AG04449 (cell line): Measurements from ENCODE around the gene COPA.

Experiments
- CTCF ChIA-PET: fragments of 350-600 bp; formaldehyde crosslinking; extraction: SDS; loops from one replicate; lab custom pipeline; 2021; ENCODE audit warnings: antibody characterized with exemption; lab: Yijun Ruan, JAX
- POLR2A ChIA-PET: fragments of 400-600, 350-600 bp; formaldehyde crosslinking; extraction: SDS; loops from one replicate; lab custom pipeline; 2020; ENCODE audit warnings: antibody characterized with exemption, inconsistent platforms; lab: Yijun Ruan, JAX
- DNase-seq: peaks from one replicate; pipeline ENCODE4 v3.0.0-alpha.2; 2010; ENCODE audit warnings: low read depth, low spot score
- H3K4me3 ChIP-seq: 2 replicates; pipeline ENCODE4 v1.5.1; 2011; ENCODE audit warnings: low read depth, mild to moderate bottlenecking, control low read depth, low read length
- CTCF ChIP-seq: IDR thresholded peaks from one replicate; pipeline ENCODE4 v1.5.1; 2011; ENCODE audit warnings: mild to moderate bottlenecking, moderate library complexity, low read length, control low read depth, inconsistent platforms; ENCODE audit not compliant: insufficient read depth; ENCODE audit errors: missing control alignments

COPA gene

GRCh38 chr1:160346958-160347357 lies 3.9 kb upstream of the COPA start:
- no peak overlapping the region for H3K4me3 ChIP-seq
- no peak for TF ChIP-seq CTCF
- DNase-seq = no peak
- CTCF ChIA-PET = interaction anchor here (0.8 to 1.8 kb wide), 5 partner anchors 8 to 153 kb away, joined by 3 to 11 read pairs (median 3); no protein-coding TSS in a partner anchor
- POLR2A ChIA-PET = no interaction called here

- CTCF ChIA-PET = interaction anchor here (0.8 to 1.8 kb wide), 5 partner anchors 9 to 153 kb away, joined by 3 to 11 read pairs (median 3); no protein-coding TSS in a partner anchor
- POLR2A ChIA-PET = no interaction called here
- H3K4me3 ChIP-seq = no peak overlapping the region
- DNase-seq = no peak
- TF ChIP-seq CTCF = no peak
Observed at GRCh38 chr1:160346463-160346862, 3.4 kb upstream of the COPA start.

- no peak for DNase-seq
- H3K4me3 ChIP-seq = no peak overlapping the region
- no peak for TF ChIP-seq CTCF
- POLR2A ChIA-PET = no interaction called here
- CTCF ChIA-PET = interaction anchor here (0.9 to 2.7 kb wide), 5 partner anchors 9 to 152 kb away, joined by 3 to 23 read pairs (median 3); no protein-coding TSS in a partner anchor
Observed at GRCh38 chr1:160344936-160345335, 1.9 kb upstream of the COPA start.

GRCh38 chr1:160344241-160344640 lies 1.2 kb upstream of the COPA start:
- peak overlapping the region; percentile 93 for H3K4me3 ChIP-seq
- no peak for TF ChIP-seq CTCF
- no peak for DNase-seq
- POLR2A ChIA-PET = no interaction called here
- CTCF ChIA-PET = interaction anchor here (1.1 to 2.7 kb wide), 5 partner anchors 10 to 53 kb away, joined by 3 to 23 read pairs (median 4); no protein-coding TSS in a partner anchor

- POLR2A ChIA-PET = no interaction called here
- DNase-seq = no peak
- H3K4me3 ChIP-seq = peak overlapping the region; percentile 93
- CTCF ChIA-PET = interaction anchor here (0.9 to 1.7 kb wide), 4 partner anchors 13 to 257 kb away, joined by 3 to 8 read pairs (median 3); no protein-coding TSS in a partner anchor
- no peak for TF ChIP-seq CTCF
Observed at GRCh38 chr1:160342526-160342925, 524 bp downstream of the COPA start.

GRCh38 chr1:160340866-160341265 lies 2.2 kb downstream of the COPA start:
- no peak for DNase-seq
- CTCF ChIA-PET = interaction anchor here (1.7 kb wide), 1 partner anchor 49 kb away, joined by 8 read pairs; no protein-coding TSS in a partner anchor
- POLR2A ChIA-PET = no interaction called here
- TF ChIP-seq CTCF = no peak
- peak overlapping the region; percentile 93 for H3K4me3 ChIP-seq
